ENCODE data around the gene MIA. TPM values are rescaled to one million over a fixed set of nuclear protein-coding genes. Genes with fewer than 3 reads are reported as not detected.

MIA gene
- total RNA-seq, 4 donors from 2014 or later: 1.4 to 9.2 (median 3.1) TPM; not detected in 1

DNA sequence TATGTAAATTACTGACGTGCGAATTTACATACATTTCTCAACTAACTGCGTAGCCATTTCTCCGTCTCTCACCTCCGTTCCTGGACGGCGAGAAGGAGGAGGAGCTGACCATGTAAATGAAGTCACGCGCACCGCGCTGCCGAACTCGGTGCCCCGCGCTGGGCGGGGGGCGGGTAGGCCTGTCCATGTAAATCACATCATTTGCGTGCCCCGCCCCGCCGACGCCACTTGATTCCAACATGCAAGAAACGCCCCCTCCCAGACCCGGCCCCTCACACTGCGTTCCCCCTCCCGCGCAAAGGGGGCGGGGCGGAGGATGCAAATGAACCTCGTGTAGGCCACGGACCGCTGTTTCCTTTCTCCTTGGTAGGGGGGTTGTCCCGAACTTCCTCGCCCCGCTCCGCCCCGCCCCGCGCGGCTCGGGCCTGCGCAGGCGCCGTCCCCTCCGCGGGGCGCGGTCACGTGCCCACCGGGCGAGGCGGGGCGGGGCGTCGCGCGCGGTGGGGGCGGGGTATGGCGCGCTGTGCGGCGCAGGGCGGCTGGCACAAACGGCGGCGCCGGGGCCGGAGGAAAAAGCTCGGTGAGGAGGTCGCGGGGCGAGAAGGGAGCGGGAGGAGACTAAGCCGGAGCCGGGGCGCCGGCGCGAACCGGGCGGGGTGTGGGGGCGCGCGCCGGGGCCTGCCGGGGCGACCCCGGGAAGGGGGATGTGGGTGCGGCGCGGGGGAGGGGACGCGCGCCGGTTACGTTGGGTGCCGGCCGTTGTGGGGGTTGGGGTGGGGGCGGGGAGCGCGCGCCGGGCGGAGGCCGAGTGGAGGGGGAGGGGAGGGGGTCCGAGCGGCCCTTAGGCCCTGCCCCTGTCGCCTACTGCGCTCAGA, 23.6 kb downstream of the MIA start, which contains the start of gene EGLN2:
EGLN2 (plus strand) TSS at position 509 of the 875 bp plus-strand sequence. CDS start 1,382 bp downstream, outside the sequence.
- Histone ChIP-seq H3K27ac (peak within 1 kb of the TSS; percentile 76 to 99 (median 96)), H3K4me1 (peaks cover 13 to 53% (median 40%) of the 10 kb centered on the region in 3 donors), H3K27me3 (no peaks in the 10 kb centered on the region), H3K4me3 (peak within 1 kb of the TSS; percentile 85 to 97), H3K36me3 (peaks cover 0 to 21% of the 10 kb centered on the region in 2 donors), H3K9me3 (no peaks in the 10 kb centered on the region)
- ATAC-seq: peak; percentile 91
- WGBS, 2 donors (ENCODE audit: low coverage in 1 of 2): 0% methylated on average over 2 to 3 of the region's 110 CpGs
- peak; percentile 63 to 74 for TF ChIP-seq POLR2A (IDR thresholded peaks at IDR 0.05)
- TF ChIP-seq, protein P1, sequence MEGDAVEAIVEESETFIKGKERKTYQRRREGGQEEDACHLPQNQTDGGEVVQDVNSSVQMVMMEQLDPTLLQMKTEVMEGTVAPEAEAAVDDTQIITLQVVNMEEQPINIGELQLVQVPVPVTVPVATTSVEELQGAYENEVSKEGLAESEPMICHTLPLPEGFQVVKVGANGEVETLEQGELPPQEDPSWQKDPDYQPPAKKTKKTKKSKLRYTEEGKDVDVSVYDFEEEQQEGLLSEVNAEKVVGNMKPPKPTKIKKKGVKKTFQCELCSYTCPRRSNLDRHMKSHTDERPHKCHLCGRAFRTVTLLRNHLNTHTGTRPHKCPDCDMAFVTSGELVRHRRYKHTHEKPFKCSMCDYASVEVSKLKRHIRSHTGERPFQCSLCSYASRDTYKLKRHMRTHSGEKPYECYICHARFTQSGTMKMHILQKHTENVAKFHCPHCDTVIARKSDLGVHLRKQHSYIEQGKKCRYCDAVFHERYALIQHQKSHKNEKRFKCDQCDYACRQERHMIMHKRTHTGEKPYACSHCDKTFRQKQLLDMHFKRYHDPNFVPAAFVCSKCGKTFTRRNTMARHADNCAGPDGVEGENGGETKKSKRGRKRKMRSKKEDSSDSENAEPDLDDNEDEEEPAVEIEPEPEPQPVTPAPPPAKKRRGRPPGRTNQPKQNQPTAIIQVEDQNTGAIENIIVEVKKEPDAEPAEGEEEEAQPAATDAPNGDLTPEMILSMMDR (IDR thresholded peaks at IDR 0.05): no peak
- no peak for TF ChIP-seq EP300 (IDR thresholded peaks at IDR 0.05)
- peak; percentile 78 for TF ChIP-seq POLR2AphosphoS5 (IDR thresholded peaks at IDR 0.05)

- peak overlapping the region; percentile 76 to 99 (median 96) for H3K27ac ChIP-seq
- WGBS, 2 donors (ENCODE audit: low coverage in 1 of 2): 0 to 1% methylated on average over 32 to 35 of the region's 40 CpGs
- H3K9me3 ChIP-seq: no peaks in the 10 kb centered on the region
- TF ChIP-seq, protein P1 (IDR thresholded peaks at IDR 0.05): no peak
- no peak for TF ChIP-seq POLR2A (IDR thresholded peaks at IDR 0.05)
- no peak for TF ChIP-seq POLR2AphosphoS5 (IDR thresholded peaks at IDR 0.05)
- no peak for TF ChIP-seq EP300 (IDR thresholded peaks at IDR 0.05)
- no peak for ATAC-seq
- H3K36me3 ChIP-seq: peaks cover 0 to 21% of the 10 kb centered on the region in 2 donors
- no peaks in the 10 kb centered on the region for H3K27me3 ChIP-seq
- H3K4me3 ChIP-seq: peak overlapping the region; percentile 85 to 97
- H3K4me1 ChIP-seq: peaks cover 16 to 61% (median 48%) of the 10 kb centered on the region in 3 donors
Measured at GRCh38 chr19:40799558-40800338, 24.4 kb downstream of the MIA start.

DNA sequence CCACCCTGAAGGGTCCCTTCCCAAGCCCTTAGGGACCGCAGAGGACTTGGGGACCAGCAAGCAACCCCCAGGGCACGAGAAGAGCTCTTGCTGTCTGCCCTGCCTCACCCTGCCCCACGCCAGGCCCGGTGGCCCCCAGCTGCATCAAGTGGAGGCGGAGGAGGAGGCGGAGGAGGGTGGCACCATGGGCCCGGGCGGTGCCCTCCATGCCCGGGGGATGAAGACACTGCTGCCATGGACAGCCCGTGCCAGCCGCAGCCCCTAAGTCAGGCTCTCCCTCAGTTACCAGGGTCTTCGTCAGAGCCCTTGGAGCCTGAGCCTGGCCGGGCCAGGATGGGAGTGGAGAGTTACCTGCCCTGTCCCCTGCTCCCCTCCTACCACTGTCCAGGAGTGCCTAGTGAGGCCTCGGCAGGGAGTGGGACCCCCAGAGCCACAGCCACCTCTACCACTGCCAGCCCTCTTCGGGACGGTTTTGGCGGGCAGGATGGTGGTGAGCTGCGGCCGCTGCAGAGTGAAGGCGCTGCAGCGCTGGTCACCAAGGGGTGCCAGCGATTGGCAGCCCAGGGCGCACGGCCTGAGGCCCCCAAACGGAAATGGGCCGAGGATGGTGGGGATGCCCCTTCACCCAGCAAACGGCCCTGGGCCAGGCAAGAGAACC, 25.1 kb downstream of the MIA start:
- ATAC-seq: no peak
- TF ChIP-seq EP300 (IDR thresholded peaks at IDR 0.05): no peak
- TF ChIP-seq POLR2AphosphoS5 (IDR thresholded peaks at IDR 0.05): no peak
- TF ChIP-seq, protein P1 (IDR thresholded peaks at IDR 0.05): no peak
- no peak for TF ChIP-seq POLR2A (IDR thresholded peaks at IDR 0.05)
- WGBS, 2 donors (ENCODE audit: low coverage in 1 of 2): 55% methylated on average over 4 of the region's 27 CpGs; no CpG with 5 or more reads in 1 of the 2 donors
- Histone ChIP-seq H3K4me3 (peak overlapping the region; percentile 85 to 97), H3K36me3 (peaks cover 0 to 21% of the 10 kb centered on the region in 2 donors), H3K27ac (peak overlapping the region; percentile 76 to 99 (median 96)), H3K27me3 (no peaks in the 10 kb centered on the region), H3K4me1 (peaks cover 16 to 69% (median 55%) of the 10 kb centered on the region in 3 donors), H3K9me3 (no peaks in the 10 kb centered on the region)

DNA sequence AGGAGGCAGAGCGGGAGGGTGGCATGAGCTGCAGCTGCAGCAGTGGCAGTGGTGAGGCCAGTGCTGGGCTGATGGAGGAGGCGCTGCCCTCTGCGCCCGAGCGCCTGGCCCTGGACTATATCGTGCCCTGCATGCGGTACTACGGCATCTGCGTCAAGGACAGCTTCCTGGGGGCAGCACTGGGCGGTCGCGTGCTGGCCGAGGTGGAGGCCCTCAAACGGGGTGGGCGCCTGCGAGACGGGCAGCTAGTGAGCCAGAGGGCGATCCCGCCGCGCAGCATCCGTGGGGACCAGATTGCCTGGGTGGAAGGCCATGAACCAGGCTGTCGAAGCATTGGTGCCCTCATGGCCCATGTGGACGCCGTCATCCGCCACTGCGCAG, 25.7 kb downstream of the MIA start:
- Histone ChIP-seq H3K27ac (peak overlapping the region in 3 of 4 donors; percentile 95 to 99 (median 98)), H3K27me3 (no peaks in the 10 kb centered on the region), H3K4me3 (peak overlapping the region in 1 of 2 donors; percentile 97), H3K4me1 (peaks cover 16 to 74% (median 60%) of the 10 kb centered on the region in 3 donors), H3K36me3 (peaks cover 0 to 19% of the 10 kb centered on the region in 2 donors), H3K9me3 (no peaks in the 10 kb centered on the region)
- 75% methylated on average over 15 of the region's 27 CpGs; no CpG with 5 or more reads in 1 of the 2 donors for WGBS, 2 donors (ENCODE audit: low coverage in 1 of 2)
- TF ChIP-seq EP300 (IDR thresholded peaks at IDR 0.05) (no peak), POLR2A (IDR thresholded peaks at IDR 0.05) (no peak), POLR2AphosphoS5 (IDR thresholded peaks at IDR 0.05) (no peak)
- TF ChIP-seq, protein P1 (IDR thresholded peaks at IDR 0.05): no peak
- no peak for ATAC-seq

Data from gastroesophageal sphincter (tissue), 4 donors.